Left ventricle myocardium inferior (tissue), 1 donor: Measurements from ENCODE around the gene LDB1. TPM values are rescaled to one million over a fixed set of nuclear protein-coding genes. Genes with fewer than 3 reads are reported as not detected.

Experiments used
- DNase-seq: peaks from one replicate; pipeline ENCODE4 v3.0.0-alpha.2; 2020
- H3K27ac ChIP-seq: fragments of 200-600 bp; replicated peaks from 2 replicates; pipeline ENCODE4 v1.8.0; 2021
- H3K27me3 ChIP-seq: fragments of 200-600 bp; 2 replicates; pipeline ENCODE4 v1.8.0; 2021; ENCODE audit warnings: low read depth
- H3K36me3 ChIP-seq: fragments of 200-600 bp; 2 replicates; pipeline ENCODE4 v1.8.0; 2021
- H3K4me1 ChIP-seq: fragments of 200-600 bp; 2 replicates; pipeline ENCODE4 v1.8.0; 2021
- H3K4me3 ChIP-seq: fragments of 200-600 bp; 2 replicates; pipeline ENCODE4 v1.8.0; 2021; ENCODE audit warnings: mild to moderate bottlenecking, moderate library complexity
- H3K9me3 ChIP-seq: fragments of 200-600 bp; replicated peaks from 2 replicates; pipeline ENCODE4 v1.8.0; 2021
- CTCF ChIP-seq: fragments of 200-600 bp; IDR thresholded peaks from 2 replicates; pipeline ENCODE4 v1.8.0; 2021; ENCODE audit warnings: antibody characterized with exemption, mild to moderate bottlenecking, borderline replicate concordance
- intact Hi-C: fragments of 100-400 bp; cut with micrococcal nuclease; formaldehyde crosslinking; loops from one replicate; pipeline ENCODE4 v1.11.0; 2022
- total RNA-seq: library from RNA; stranded (reverse); fragmentation: NEBNext Ultra II Directional; extraction: Animal tissue kit (Norgen Biotek cat#: 25700); gene quantifications from one replicate; pipeline ENCODE4 v1.2.1, GENCODE V29; 2021
- donor health status: DM: no; HTN: yes; CAD: no; lungs with severe emphysema.

LDB1 gene
- total RNA-seq, 1 donor from 2014 or later: 52.2 TPM

GRCh38 chr10:102113956-102114857, 6.0 kb downstream of the LDB1 start:
- Histone ChIP-seq H3K9me3 (no peaks in the 10 kb centered on the region), H3K36me3 (peaks cover 26% of the 10 kb centered on the region), H3K27me3 (no peaks in the 10 kb centered on the region), H3K4me3 (peak overlapping the region; percentile 81), H3K27ac (peak overlapping the region; percentile 97), H3K4me1 (peaks cover 76% of the 10 kb centered on the region)
- intact Hi-C loops: no loop called here
- DNase-seq: peak; percentile 35
- no peak for TF ChIP-seq CTCF

GRCh38 chr10:102113261-102113955, 6.8 kb downstream of the LDB1 start:
- H3K27me3 ChIP-seq: no peaks in the 10 kb centered on the region
- DNase-seq: no peak
- no peaks in the 10 kb centered on the region for H3K9me3 ChIP-seq
- peaks cover 34% of the 10 kb centered on the region for H3K36me3 ChIP-seq
- peak overlapping the region; percentile 81 for H3K4me3 ChIP-seq
- peaks cover 68% of the 10 kb centered on the region for H3K4me1 ChIP-seq
- intact Hi-C loops: no loop called here
- TF ChIP-seq CTCF: no peak
- H3K27ac ChIP-seq: peak overlapping the region; percentile 97

- Histone ChIP-seq H3K9me3 (no peaks in the 10 kb centered on the region), H3K36me3 (peaks cover 45% of the 10 kb centered on the region), H3K27ac (peak overlapping the region; percentile 97), H3K4me3 (no peak overlapping the region), H3K27me3 (no peaks in the 10 kb centered on the region), H3K4me1 (peaks cover 57% of the 10 kb centered on the region)
- no peak for TF ChIP-seq CTCF
- intact Hi-C loops: no loop called here
- DNase-seq: no peak
These were observed 7.9 kb downstream of the LDB1 start for GRCh38 chr10:102112210-102112817.

GRCh38 chr10:102111276-102111675, 8.9 kb downstream of the LDB1 start:
- intact Hi-C loops: no loop called here
- H3K36me3 ChIP-seq: peaks cover 52% of the 10 kb centered on the region
- H3K4me3 ChIP-seq: no peak overlapping the region
- TF ChIP-seq CTCF: no peak
- no peaks in the 10 kb centered on the region for H3K27me3 ChIP-seq
- H3K27ac ChIP-seq: no peak overlapping the region
- peaks cover 46% of the 10 kb centered on the region for H3K4me1 ChIP-seq
- no peak for DNase-seq
- H3K9me3 ChIP-seq: no peaks in the 10 kb centered on the region
